ENCODE results near the gene SMG1. TPM values are rescaled to one million over a fixed set of nuclear protein-coding genes. Genes with fewer than 3 reads are reported as not detected.
"Not testable (repeated sequence)": the region's sequence is repeated elsewhere in the genome, so short reads cannot be mapped to it uniquely, and the experiment has no call there.

The SMG1 gene
- polyA plus RNA-seq (2012; ENCODE audit: insufficient read depth, insufficient read length): 27.0 TPM

DNA sequence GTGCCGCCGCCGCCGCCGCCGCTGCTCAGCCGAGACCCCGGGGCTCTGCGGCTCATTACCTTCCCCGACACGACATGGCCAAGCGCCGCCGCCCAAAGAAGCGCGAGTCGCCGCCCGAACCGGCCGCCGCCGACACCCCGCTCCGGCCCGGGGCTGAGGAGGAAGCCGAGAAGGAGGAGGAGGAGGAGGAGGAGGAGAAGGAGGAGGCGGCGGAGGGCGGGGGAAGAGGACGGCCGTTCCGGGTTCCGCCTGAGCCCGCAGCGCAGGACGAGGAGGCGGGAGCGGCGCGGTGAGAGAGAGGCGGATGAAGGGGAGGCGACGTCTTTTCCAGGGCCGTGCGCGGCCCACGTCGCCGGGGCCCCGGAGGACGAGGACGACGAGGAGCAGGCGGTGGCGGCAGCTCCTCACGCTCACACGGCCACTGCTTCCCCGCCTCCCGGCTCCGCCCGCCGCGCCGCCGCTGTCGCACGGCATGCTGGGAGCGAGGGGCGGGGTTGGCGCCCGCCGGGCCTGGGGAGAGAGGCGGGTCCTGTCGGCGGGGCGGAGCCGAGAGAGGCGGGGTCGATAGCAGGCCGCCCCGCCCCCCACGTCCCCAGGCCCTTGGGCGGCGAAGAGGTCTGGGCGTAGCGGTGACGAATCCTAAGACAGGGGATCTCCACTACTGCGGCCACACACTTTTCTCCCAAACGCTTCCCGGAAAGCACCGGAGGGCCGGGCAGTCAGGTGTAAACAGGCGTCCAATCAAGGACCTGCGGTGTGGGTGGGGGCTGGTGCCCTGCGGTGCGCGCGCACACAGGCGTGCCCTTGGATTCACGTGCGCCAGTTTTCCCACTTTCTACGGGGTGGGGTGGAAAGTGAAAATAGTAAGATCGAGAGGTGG lies at the start of gene SMG1:
SMG1 (minus strand) TSS at position 423 of the 880 bp plus-strand sequence; CDS start at position 56, 367 bp downstream.
- DNase-seq (ENCODE audit: low read depth, low spot score): peak; percentile 69
- H3K4me3 ChIP-seq (ENCODE audit: low read length): peak within 1 kb of the TSS; percentile 73

DNA sequence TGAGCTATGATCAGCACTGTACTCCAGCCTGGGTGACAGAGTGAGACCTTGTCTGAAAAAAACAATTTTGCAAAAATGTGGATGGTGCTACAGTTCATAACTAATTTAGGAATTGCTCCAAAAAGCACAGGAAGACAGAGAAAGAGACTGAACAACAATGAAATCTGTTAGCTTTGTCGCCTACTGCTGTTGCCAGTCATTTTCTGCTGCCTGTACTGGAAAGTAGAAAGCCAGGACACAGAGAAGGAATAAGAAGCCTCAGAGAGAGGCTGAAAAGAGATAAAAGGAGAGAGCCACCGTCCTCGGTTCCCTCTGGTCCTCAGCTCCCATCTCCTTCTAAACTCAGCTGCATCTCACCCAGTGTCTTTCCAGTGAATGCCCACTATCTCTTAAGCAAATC lies 48.9 kb upstream of the SMG1 start:
- H3K4me3 ChIP-seq (ENCODE audit: low read length): no peak overlapping the region
- DNase-seq (ENCODE audit: low read depth, low spot score): no peak

DNA sequence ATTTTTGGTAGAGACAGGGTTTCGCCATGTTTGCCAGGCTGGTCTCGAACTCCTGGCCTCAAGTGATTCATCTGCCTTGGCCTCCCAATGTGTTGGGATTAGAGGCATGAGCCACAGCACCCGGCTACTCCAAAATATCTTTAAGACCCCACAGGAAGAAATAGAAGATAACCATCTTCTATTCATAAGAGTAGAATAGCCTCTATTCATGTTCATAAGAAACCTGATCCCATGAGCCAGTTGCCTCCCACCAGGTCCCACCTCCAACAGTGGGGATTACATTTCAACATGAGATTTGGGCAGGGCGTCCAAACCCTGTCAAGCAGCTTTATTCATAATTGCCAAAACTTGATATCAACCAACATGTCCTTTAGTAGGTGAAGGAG lies 43.6 kb upstream of the SMG1 start:
- DNase-seq (ENCODE audit: low read depth, low spot score): no peak

DNA sequence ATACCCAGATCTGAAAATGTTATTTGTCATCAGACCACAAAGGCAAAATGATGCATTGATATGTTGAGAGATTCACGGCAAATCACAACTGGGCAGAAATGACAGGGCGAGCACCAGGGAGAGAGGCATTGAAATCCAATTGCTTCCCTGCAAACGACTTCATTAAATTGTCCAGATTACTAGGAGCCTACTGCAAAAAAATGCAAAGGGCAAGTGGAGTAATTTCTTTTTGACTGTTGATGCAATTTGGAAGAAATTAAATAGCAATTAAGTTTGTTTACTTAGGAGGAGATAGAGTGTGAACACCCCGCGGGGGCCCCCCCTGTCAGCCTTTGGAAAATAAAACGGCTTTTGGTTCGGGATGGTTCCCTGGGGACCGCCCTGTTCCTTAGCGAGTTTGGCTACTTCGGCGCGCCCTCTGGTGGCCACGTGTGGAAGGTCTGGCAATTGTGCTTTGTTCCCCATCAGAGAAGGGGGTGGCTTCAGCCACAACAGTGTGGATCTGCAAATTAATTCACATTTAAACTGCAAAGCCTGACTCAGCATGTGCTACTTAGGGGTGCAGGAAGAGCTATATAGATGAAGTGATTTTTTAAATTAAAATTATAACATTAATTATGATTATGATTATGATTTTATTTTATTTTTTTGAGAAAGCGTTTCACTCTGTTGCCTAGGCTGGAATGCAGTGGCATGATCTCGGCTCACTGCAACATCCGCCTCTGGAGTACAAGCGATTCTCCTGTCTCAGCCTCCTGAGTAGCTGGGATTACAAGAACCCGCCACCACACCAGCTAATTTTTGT lies 43.0 kb upstream of the SMG1 start:
- peak; percentile 51 for DNase-seq (ENCODE audit: low read depth, low spot score)
- peak overlapping the region; percentile 29 for H3K4me3 ChIP-seq (ENCODE audit: low read length)

More for the DNA sequence above, 43.6 kb upstream of the SMG1 start:
- no peak overlapping the region for H3K4me3 ChIP-seq (ENCODE audit: low read length)

DNA sequence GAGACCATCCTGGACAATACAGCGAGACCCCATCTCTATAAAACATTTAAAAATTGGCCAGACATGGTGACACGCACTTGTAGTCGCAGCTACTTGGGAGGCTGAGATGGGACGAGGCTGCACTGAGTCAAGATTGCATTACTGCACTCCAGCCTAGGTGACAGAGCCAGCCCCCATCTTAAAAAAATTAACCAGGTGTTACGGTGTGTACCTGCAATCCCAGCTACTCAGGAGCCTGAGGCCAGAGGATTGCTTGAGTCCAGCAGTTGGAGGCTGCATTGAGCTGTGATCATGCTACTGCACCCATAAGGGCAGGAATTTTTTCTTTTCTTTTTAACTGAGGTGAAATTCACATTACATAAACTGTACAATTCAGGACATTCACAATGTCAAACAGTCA lies 40.6 kb upstream of the SMG1 start:
- H3K4me3 ChIP-seq (ENCODE audit: low read length): no peak overlapping the region
- DNase-seq (ENCODE audit: low read depth, low spot score): no peak

DNA sequence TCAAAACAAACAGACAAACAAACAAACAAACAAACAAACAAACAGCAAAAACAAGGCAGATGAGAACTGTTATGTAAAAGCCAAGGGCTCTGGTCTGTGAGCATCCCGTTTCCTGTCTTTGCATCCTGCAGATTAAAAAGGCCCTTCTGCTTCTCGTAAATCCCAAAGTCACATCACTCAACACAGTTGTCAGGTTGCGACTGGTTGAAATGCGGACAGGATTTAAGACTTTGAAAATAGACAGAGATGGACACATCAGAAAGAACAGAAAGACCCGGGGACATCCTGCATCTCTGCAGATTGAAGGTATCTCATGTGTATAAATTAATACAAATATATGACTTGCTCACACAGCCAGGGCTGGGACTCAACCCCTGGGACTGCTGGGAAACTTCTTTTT lies 39.3 kb upstream of the SMG1 start:
- DNase-seq (ENCODE audit: low read depth, low spot score): no peak
- H3K4me3 ChIP-seq (ENCODE audit: low read length): no peak overlapping the region

DNA sequence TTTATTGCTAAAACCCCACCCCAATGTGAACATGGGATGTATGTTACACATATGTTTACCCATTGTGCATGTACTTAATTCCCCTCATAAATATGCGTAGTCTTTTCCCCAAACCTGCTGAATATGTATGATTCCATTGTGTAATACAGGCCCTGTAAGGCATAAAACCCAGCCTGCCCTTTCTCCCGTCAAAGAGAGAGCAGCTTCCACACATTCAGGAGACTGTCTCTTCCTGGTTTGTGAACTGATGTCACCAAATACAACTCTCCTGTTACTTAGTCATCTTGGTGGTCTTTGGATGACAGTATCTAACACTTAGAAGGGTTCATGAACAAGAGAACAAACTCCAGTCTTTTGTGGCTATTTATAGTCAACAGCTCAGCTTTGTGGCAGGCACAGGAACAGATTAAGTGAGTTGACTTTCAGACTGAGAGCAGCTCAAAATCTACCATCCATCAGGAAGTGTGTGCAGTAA lies 32.9 kb upstream of the SMG1 start:
- DNase-seq (ENCODE audit: low read depth, low spot score): no peak
- H3K4me3 ChIP-seq (ENCODE audit: low read length): no peak overlapping the region

DNA sequence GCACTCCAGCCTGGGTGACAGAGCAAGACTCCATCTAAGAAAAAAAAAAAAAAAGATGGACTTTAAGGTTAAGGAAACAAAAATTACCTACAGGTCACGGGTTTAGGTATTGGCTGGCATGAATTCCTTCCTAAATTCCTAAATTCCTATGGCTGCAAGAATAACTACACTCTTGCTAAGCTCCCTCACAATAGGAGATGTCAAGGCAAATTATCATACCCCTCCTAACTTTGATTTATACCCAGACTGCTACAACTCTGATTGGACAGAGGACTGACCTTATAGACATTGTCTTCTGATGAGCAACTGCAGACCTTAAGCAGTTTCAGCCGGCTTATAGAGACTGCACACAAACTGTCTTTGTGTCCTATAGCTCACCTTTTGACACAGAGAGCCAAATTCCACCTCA lies 32.4 kb upstream of the SMG1 start:
- no peak overlapping the region for H3K4me3 ChIP-seq (ENCODE audit: low read length)
- DNase-seq (ENCODE audit: low read depth, low spot score): no peak

DNA sequence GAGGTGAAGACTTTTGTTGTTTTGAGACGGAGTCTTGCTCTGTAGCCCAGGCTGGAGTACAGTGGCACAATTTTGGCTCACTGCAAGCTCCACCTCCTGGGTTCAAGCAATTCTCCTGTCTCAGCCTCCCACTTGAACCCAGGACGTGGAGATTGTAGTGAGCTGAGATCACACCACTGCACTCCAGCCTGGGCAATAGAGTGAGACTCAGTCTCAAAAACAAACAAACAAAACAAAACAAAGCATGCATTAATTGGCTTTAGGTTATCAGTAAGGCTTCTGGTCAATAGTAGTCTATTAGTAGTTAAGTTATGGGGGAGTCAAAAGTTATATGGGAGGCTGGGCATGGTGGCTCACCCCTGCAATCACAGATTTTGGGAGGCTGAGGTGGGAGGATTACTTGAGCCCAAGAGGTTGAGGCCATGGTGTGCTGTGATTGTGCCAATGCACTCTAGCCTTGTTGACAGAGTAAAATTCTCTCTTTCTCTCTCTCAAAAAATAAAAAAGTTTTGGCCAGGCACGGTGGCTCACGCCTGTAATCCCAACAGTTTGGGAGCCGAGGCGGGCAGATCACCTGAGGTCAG lies 30.5 kb upstream of the SMG1 start:
- DNase-seq (ENCODE audit: low read depth, low spot score); H3K4me3 ChIP-seq (ENCODE audit: low read length): not testable (repeated sequence)

DNA sequence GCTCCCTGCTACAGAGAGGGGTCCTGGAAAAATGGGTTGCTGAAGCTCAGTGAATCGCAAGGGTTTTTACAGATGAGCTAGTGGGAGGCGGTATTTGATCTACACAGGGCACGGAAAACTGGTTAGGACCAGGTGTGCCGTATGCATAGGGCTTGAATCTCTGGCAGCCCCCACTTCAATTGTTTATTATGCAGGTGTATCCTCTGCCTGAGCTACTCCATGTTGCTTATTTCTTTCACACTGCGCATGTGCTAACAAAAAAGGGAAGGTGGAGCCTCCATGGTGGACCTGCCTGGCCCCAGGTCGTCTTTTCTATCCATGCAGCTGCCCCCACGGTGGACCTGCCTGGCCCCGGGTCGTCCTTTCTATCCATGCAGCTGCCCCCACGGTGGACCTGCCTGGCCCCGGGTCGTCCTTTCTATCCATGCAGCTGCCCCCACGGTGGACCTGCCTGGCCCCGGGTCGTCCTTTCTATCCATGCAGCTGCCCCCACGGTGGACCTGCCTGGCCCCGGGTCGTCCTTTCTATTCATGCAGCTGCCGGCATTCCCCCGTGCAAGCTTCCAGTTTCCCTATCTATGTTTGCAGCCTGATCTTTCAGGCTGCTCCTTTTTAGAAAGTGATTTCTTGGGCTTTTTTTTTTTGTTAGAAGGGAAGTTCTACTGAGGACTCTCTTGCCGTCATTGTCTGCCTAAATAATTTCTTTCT lies 29.8 kb upstream of the SMG1 start:
- not testable (repeated sequence) for DNase-seq (ENCODE audit: low read depth, low spot score); H3K4me3 ChIP-seq (ENCODE audit: low read length)

DNA sequence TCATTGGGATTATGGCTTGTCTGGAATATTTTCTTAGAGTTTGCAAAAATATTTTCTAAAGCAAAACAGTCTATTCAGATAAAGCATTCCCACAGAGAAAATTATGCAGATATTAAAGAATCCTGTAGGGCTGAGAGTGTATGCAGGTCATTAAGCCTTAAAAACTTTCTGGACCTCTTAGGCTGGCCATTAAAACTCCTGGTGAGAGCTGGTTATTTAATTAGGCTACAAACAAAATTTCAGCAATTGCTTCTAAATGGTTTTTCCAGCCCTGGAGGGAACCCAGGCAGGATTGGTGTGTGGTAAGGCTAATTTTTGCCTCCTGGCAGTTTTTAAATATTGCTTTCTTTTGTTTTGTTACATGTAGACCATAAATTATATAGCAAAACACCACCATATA lies 27.3 kb upstream of the SMG1 start:
- no peak for DNase-seq (ENCODE audit: low read depth, low spot score)
- H3K4me3 ChIP-seq (ENCODE audit: low read length): no peak overlapping the region

DNA sequence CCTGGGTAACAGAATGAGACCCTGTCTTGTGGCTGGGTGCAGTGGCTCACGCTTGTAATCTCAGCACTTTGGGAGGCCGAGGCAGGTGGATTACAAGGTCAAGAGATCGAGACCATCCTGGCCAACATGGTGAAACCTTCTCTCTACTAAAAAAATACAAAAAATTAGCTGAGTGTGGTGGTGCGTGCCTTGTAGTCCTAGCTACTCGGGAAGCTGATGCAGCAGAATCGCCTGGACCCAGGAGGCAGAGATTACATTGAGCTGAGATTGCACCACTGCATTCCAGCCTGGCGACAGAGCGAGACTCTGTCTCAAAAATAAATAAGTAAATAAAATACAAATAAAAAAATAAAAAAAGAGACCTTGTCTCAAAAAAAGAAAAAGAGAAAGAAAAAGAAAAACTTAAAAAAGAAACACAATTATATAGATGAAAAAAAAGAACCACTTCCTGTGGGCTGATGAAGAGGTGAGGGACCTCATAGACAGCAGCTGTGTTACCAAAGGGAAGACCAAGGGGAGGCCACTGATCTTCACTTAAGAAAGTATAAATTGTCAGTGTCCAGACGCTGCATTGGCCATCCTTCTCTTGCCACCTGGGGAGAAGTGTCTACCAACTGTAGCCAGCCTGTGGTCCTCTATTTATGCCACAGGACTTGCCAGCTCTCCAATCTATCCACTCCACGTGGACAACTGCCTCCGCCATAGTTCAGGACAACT lies 24.4 kb upstream of the SMG1 start:
- no peak overlapping the region for H3K4me3 ChIP-seq (ENCODE audit: low read length)
- no peak for DNase-seq (ENCODE audit: low read depth, low spot score)

DNA sequence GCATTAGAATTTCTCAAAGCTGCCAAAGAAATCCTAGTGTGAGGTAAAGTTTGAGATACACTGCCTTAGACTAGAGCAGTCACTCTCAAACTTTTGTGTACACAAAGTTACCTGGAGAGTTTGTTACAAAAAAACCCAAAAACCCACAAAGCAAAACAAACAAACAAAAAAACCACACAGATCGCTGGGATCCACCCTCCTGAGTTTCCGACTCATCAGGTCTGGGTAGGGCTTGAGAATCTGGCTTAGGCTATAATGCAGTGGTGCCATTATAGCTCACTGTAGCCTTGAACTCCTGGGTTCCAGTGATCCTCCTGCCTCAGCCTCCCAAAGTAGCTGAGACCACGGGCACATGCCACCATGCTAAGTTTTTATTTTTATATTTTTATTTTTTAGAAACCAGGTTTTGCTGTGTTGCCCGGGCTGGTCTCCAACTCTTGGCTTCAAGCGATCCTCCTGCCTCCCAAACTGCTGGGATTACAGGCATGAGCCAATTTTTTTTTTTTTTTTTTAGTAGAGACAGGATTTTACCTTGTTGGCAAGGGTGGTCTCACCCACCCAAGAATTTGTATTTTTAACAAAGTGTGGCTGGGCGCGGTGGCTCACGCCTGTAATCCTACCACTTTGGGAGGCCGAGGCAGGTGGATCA lies 22.3 kb upstream of the SMG1 start:
- H3K4me3 ChIP-seq (ENCODE audit: low read length): no peak overlapping the region
- no peak for DNase-seq (ENCODE audit: low read depth, low spot score)

DNA sequence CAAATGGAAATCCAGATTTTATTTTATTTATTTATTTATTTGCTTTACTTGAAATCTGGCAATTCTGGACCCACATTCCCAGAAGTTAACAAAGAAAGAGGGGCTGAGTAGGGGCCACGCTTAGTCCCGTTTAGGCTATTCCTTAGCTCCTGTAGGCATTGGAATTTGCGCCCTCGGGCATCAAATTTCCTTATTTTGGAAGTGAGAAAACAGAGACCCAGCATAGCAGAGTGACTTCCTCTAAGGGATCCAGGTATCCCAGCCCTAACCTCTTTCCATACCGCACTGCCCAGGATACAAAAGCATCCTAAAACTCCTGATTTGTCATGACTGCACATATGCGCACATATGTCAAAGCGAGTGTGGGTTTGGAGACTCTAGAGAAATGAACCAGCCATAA lies 19.0 kb upstream of the SMG1 start:
- H3K4me3 ChIP-seq (ENCODE audit: low read length): no peak overlapping the region
- DNase-seq (ENCODE audit: low read depth, low spot score): no peak

DNA sequence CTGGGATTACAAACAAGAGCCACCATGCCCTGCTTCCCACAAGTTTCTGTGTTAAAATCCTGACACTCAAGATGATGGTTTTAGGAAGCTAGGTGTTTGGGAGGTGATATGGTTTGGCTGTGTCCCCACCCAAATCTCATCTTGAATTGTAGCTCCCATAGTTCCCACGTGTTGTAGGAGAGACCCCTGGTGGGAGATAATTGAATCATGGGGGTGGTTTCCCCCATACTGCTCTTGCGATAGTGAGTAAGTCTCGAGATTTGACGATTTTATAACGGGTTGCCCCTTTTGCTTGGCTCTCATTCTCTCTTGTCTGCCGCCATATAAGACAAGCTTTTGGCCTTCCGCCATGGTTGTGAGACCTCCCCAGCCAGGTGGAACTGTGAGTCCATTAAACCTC lies 17.2 kb upstream of the SMG1 start:
- H3K4me3 ChIP-seq (ENCODE audit: low read length): no peak overlapping the region
- no peak for DNase-seq (ENCODE audit: low read depth, low spot score)

DNA sequence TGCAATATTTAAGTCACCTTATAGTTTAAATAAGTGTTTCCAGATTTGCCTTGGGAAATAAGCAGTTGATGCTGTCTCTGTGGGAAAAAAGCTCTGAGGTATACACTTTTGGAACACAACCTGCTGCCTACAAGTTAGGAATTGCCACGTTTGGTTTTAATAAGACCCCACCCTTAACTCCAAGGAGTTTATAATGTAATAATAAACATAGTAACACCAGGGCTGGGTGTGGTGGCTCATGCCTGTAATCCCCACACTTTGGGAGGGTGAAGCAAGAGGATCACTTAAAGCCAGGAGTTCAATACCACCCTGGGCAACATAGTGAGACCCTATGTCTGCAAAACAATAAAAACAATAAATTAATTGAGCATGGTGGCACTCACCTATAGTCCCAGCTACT lies 15.9 kb upstream of the SMG1 start:
- no peak for DNase-seq (ENCODE audit: low read depth, low spot score)
- H3K4me3 ChIP-seq (ENCODE audit: low read length): no peak overlapping the region

DNA sequence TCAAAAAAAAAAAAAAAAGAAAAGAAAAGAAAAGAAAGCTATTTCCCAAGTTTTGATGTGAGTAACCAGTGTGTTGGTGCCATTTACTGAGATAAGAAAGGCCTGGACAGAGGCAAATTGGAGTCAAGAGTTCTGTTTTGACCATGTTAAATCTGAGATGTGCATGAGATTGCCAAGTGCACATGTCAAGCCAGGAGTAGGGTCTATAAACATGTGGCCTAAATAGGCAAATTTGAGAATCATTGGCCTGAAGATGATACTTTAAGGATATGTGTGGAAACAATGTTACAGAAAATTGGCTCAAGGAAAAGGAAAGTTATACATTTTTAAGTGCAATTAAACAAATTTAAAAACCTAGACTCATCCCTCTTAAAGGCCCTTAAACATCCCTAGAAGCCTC lies 15.3 kb upstream of the SMG1 start:
- DNase-seq (ENCODE audit: low read depth, low spot score): no peak

DNA sequence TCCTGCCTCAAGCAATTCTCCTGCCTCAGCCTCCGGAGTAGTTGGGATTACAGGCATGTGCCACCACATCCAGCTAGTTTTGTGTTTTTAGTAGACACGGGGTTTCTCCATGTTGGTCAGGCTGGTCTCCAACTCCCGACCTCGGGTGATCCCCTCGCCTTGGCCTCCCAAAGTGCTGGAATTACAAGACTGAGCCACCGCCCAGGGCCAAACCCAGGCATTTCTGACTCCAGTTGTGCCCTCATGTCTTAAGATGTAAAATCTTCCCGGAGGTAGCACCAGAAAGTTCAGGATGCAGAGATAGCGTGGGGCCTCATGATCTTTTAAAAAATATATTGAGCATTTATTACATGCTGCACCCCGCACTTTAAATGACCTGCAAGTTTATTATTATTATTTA lies 12.8 kb upstream of the SMG1 start:
- H3K4me3 ChIP-seq (ENCODE audit: low read length): no peak overlapping the region
- DNase-seq (ENCODE audit: low read depth, low spot score): no peak

More for the DNA sequence above, 15.3 kb upstream of the SMG1 start:
- no peak overlapping the region for H3K4me3 ChIP-seq (ENCODE audit: low read length)

Data from Jurkat, Clone E6-1 (cell line).